Activated naive CD4-positive, alpha-beta T cell treated with anti-CD3 and anti-CD28 coated beads, Interleukin-2, amount 50 U/mL, for 72 hours (primary cell): ENCODE results near the gene SLC45A3. TPM values are rescaled to one million over a fixed set of nuclear protein-coding genes. Genes with fewer than 3 reads are reported as not detected.

Experiments
- ATAC-seq, 2 donors: fragments of 150-1000 bp; cut with Tn5 transposase; 2 replicates each; pipeline ENCODE4 v1.10.0; 2021; ENCODE audit warnings: mild to moderate bottlenecking in 2 of 2, moderate library complexity in 2 of 2
- DNase-seq, 2 donors: peaks; one replicate each; pipeline ENCODE4 v3.0.0; 2021 to 2022; ENCODE audit warnings: low spot score in 2 of 2
- H3K27ac Mint-ChIP-seq, 2 donors: one replicate each; pipeline ENCODE4 v1.8.0; 2022; ENCODE audit warnings: mild to moderate bottlenecking in 2 of 2, mixed read lengths in 2 of 2
- H3K36me3 Mint-ChIP-seq, 2 donors: one replicate each; pipeline ENCODE4 v1.8.0; 2022; ENCODE audit warnings: mixed read lengths in 2 of 2
- H3K9me3 Mint-ChIP-seq, 2 donors: one replicate each; pipeline ENCODE4 v1.8.0; 2022; ENCODE audit warnings: mixed read lengths in 2 of 2
- total RNA-seq, 2 donors: library from RNA; stranded (reverse); gene quantifications; one replicate each; pipeline ENCODE4 v1.2.3, GENCODE V29; 2022

The SLC45A3 gene
- total RNA-seq, 2 donors from 2014 or later, result 0.57 to 1.1 TPM

- DNase-seq (no peak), ATAC-seq (no peak)
- Mint-ChIP-seq H3K36me3 (peaks cover 0 to 12% of the 10 kb centered on the region in 2 donors), H3K9me3 (no peaks in the 10 kb centered on the region), H3K27ac (no peak overlapping the region)
Observed at GRCh38 chr1:205633421-205633976, 46.8 kb downstream of the SLC45A3 start.

GRCh38 chr1:205632669-205633169 is 47.6 kb downstream of the SLC45A3 start:
- ATAC-seq, result no peak
- H3K9me3 Mint-ChIP-seq, result no peaks in the 10 kb centered on the region
- no peak for DNase-seq
- H3K36me3 Mint-ChIP-seq, result peaks cover 0 to 16% of the 10 kb centered on the region in 2 donors
- peak overlapping the region; percentile 90 to 95 for H3K27ac Mint-ChIP-seq

- DNase-seq (peak; percentile 97 to 99), ATAC-seq (peak; percentile 82 to 87)
- Mint-ChIP-seq H3K9me3 (no peaks in the 10 kb centered on the region), H3K27ac (peak within 1 kb of the TSS; percentile 90 to 97), H3K36me3 (peaks cover 0 to 18% of the 10 kb centered on the region in 2 donors)
Observed at GRCh38 chr1:205631768-205632668, 48.3 kb downstream of the SLC45A3 start, which contains the start of gene ELK4. Gene ELK4 (minus strand): TSS chr1:205632011. CDS start chr1:205623882, 8,129 bp downstream.

GRCh38 chr1:205631010-205631767 is 49.1 kb downstream of the SLC45A3 start:
- Mint-ChIP-seq H3K27ac (peak overlapping the region; percentile 90 to 97), H3K36me3 (peaks cover 0 to 25% of the 10 kb centered on the region in 2 donors), H3K9me3 (no peaks in the 10 kb centered on the region)
- ATAC-seq (peak; percentile 81 to 85), DNase-seq (peak; percentile 77 to 90)

- H3K36me3 Mint-ChIP-seq, result peaks cover 0 to 29% of the 10 kb centered on the region in 2 donors
- ATAC-seq, result no peak
- H3K9me3 Mint-ChIP-seq, result no peaks in the 10 kb centered on the region
- DNase-seq, result no peak
- H3K27ac Mint-ChIP-seq, result peak overlapping the region; percentile 90 to 97
Observed at GRCh38 chr1:205630651-205631009, 49.7 kb downstream of the SLC45A3 start.

- Mint-ChIP-seq H3K36me3 (peaks cover 0 to 29% of the 10 kb centered on the region in 2 donors), H3K9me3 (no peaks in the 10 kb centered on the region), H3K27ac (peak overlapping the region; percentile 90 to 97)
- no peak for ATAC-seq
- DNase-seq, result no peak
Observed at GRCh38 chr1:205630241-205630640, 50.1 kb downstream of the SLC45A3 start.

GRCh38 chr1:205629751-205630150 is 50.6 kb downstream of the SLC45A3 start:
- DNase-seq (no peak), ATAC-seq (no peak)
- H3K27ac Mint-ChIP-seq, result peak overlapping the region; percentile 90 to 97
- H3K9me3 Mint-ChIP-seq, result no peaks in the 10 kb centered on the region
- peaks cover 0 to 29% of the 10 kb centered on the region in 2 donors for H3K36me3 Mint-ChIP-seq

GRCh38 chr1:205627956-205628355 is 52.4 kb downstream of the SLC45A3 start:
- DNase-seq (no peak), ATAC-seq (no peak)
- Mint-ChIP-seq H3K27ac (peak overlapping the region in 1 of 2 donors; percentile 90), H3K36me3 (peaks cover 0 to 29% of the 10 kb centered on the region in 2 donors), H3K9me3 (no peaks in the 10 kb centered on the region)

- Mint-ChIP-seq H3K9me3 (no peaks in the 10 kb centered on the region), H3K36me3 (peaks cover 0 to 29% of the 10 kb centered on the region in 2 donors), H3K27ac (peak overlapping the region; percentile 27 to 33)
- no peak for DNase-seq
- ATAC-seq, result no peak
Observed at GRCh38 chr1:205626216-205626615, 54.1 kb downstream of the SLC45A3 start.

- Mint-ChIP-seq H3K9me3 (no peaks in the 10 kb centered on the region), H3K27ac (no peak overlapping the region)
Observed at GRCh38 chr1:205623646-205624045, 56.7 kb downstream of the SLC45A3 start.

GRCh38 chr1:205620269-205620668 is 60.0 kb downstream of the SLC45A3 start:
- Mint-ChIP-seq H3K9me3 (no peaks in the 10 kb centered on the region), H3K36me3 (peaks cover 6 to 17% of the 10 kb centered on the region in 2 donors), H3K27ac (peak overlapping the region in 1 of 2 donors; percentile 8)
- no peak for ATAC-seq
- DNase-seq, result no peak

More at GRCh38 chr1:205623646-205624045, 56.7 kb downstream of the SLC45A3 start:
- DNase-seq (no peak), ATAC-seq (no peak)
- peaks cover 6 to 32% of the 10 kb centered on the region in 2 donors for H3K36me3 Mint-ChIP-seq

GRCh38 chr1:205619376-205619775 is 60.9 kb downstream of the SLC45A3 start:
- Mint-ChIP-seq H3K9me3 (no peaks in the 10 kb centered on the region), H3K36me3 (peaks cover 6 to 17% of the 10 kb centered on the region in 2 donors), H3K27ac (peak overlapping the region in 1 of 2 donors; percentile 93)
- ATAC-seq, result no peak
- no peak for DNase-seq

- DNase-seq (no peak), ATAC-seq (peak; percentile 74 to 97)
- H3K36me3 Mint-ChIP-seq, result peaks cover 6 to 30% of the 10 kb centered on the region in 2 donors
- peak overlapping the region in 1 of 2 donors; percentile 25 for H3K27ac Mint-ChIP-seq
- no peaks in the 10 kb centered on the region for H3K9me3 Mint-ChIP-seq
Observed at GRCh38 chr1:205616563-205617293, 63.6 kb downstream of the SLC45A3 start.

- no peak for ATAC-seq
- Mint-ChIP-seq H3K9me3 (no peaks in the 10 kb centered on the region), H3K36me3 (peaks cover 6 to 31% of the 10 kb centered on the region in 2 donors), H3K27ac (peak overlapping the region in 1 of 2 donors; percentile 25)
- DNase-seq, result no peak
Observed at GRCh38 chr1:205615789-205616188, 64.5 kb downstream of the SLC45A3 start.

- DNase-seq, result no peak
- no peak for ATAC-seq
- no peaks in the 10 kb centered on the region for H3K9me3 Mint-ChIP-seq
- H3K36me3 Mint-ChIP-seq, result peaks cover 0 to 18% of the 10 kb centered on the region in 2 donors
- H3K27ac Mint-ChIP-seq, result no peak overlapping the region
Observed at GRCh38 chr1:205613854-205614412, 66.4 kb downstream of the SLC45A3 start.

GRCh38 chr1:205612556-205612955 is 67.8 kb downstream of the SLC45A3 start:
- ATAC-seq (no peak), DNase-seq (no peak)
- Mint-ChIP-seq H3K36me3 (peaks cover 0 to 18% of the 10 kb centered on the region in 2 donors), H3K9me3 (no peaks in the 10 kb centered on the region), H3K27ac (no peak overlapping the region)
